HCT116 (cell line): ENCODE results near the gene TMEM119. TPM values are rescaled to one million over a fixed set of nuclear protein-coding genes. Genes with fewer than 3 reads are reported as not detected.

ENCODE experiments used
- ATAC-seq: fragments of 200-7000 bp; cut with Tn5 transposase; 2 replicates; pipeline ENCODE4 v1.9.1; 2020; ENCODE audit warnings: mild to moderate bottlenecking, moderate library complexity
- BruUV-seq: library from RNA; stranded (reverse); fragments of 400-500 nt; replicated peaks from 2 replicates; lab custom pipeline; 2021; lab: Mats Ljungman, UMichigan
- CTCF ChIA-PET: fragments of 300-600 bp; sonication (Branson Sonifier 250); formaldehyde crosslinking; loops from one replicate; lab custom pipeline; 2021; ENCODE audit warnings: antibody characterized with exemption; lab: Charles Lee
- POLR2A ChIA-PET: fragments of 300-600, 350-600 bp; sonication (Branson Sonifier 250); formaldehyde crosslinking; loops from one replicate; lab custom pipeline; 2021; ENCODE audit warnings: antibody characterized with exemption; lab: Charles Lee
- RAD21 ChIA-PET, 2 experiments: fragments of 300-600 bp; sonication (Branson Sonifier 250); formaldehyde crosslinking; loops; one replicate each; lab custom pipeline; 2023; ENCODE audit warnings: low total read pairs in 2 of 2; ENCODE audit not compliant: uncharacterized antibody in 2 of 2, unreplicated experiment in 2 of 2, low non-redundant PET in 1 of 2; lab: Charles Lee
- DNase-seq: peaks from one replicate; pipeline ENCODE4 v3.0.0-alpha.2; 2010; ENCODE audit warnings: low read depth, low spot score
- H2AFZ ChIP-seq: fragments of 200-600 bp; shearing (Covaris generic), sonication (generic); 2 replicates; pipeline ENCODE4 v1.6.1; 2017; ENCODE audit warnings: low read depth, mixed run types, mixed read lengths, antibody characterized with exemption, low read length; ENCODE audit not compliant: poor library complexity, severe bottlenecking
- H3K27ac ChIP-seq: 2 replicates; pipeline ENCODE4 v1.5.1; 2012; ENCODE audit warnings: low read depth, low read length
- H3K27me3 ChIP-seq: fragments of 200-600 bp; sonication (generic); 2 replicates; pipeline ENCODE4 v1.6.1; 2016; ENCODE audit warnings: mixed run types, low read length, mixed read lengths; ENCODE audit not compliant: insufficient read depth
- H3K36me3 ChIP-seq, 2 experiments: fragments of 200-500 bp in 1 of 2; fragments of 200-600 bp in 1 of 2; sonication (Bioruptor generic) in 1 of 2; sonication (generic) in 1 of 2; 2 replicates each; pipeline versions ENCODE4 v1.5.1 to v1.6.1; 2014 to 2016; ENCODE audit warnings: low read length in 2 of 2, inconsistent platforms in 1 of 2, mixed read lengths in 1 of 2, mixed run types in 1 of 2; ENCODE audit not compliant: insufficient read depth in 2 of 2, control insufficient read depth in 1 of 2
- H3K4me1 ChIP-seq, 2 experiments: fragments of 200-600 bp in 1 of 2; sonication (generic) in 1 of 2; 2 replicates each; pipeline versions ENCODE4 v1.5.1 to v1.6.1; 2012 to 2017; ENCODE audit warnings: low read length in 2 of 2, inconsistent platforms in 1 of 2, mild to moderate bottlenecking in 1 of 2, mixed read lengths in 1 of 2, mixed run types in 1 of 2, moderate library complexity in 1 of 2; ENCODE audit not compliant: insufficient read depth in 2 of 2, control insufficient read depth in 1 of 2
- H3K4me2 ChIP-seq: fragments of 200-600 bp; sonication (generic); 2 replicates; pipeline ENCODE4 v1.6.1; 2017; ENCODE audit warnings: mixed run types, low read length, mixed read lengths
- H3K4me3 ChIP-seq, 2 experiments: fragments of 200-600 bp in 1 of 2; sonication (generic) in 1 of 2; replicated peaks in 1 of 2; 2 replicates each; pipeline ENCODE4 v1.5.1; 2011 to 2016; ENCODE audit warnings: low read length in 2 of 2, control low read depth in 1 of 2, low read depth in 1 of 2, mild to moderate bottlenecking in 1 of 2, mixed read lengths in 1 of 2, mixed run types in 1 of 2
- H3K79me2 ChIP-seq: fragments of 200-600 bp; sonication (generic); 2 replicates; pipeline ENCODE4 v1.6.1; 2017; ENCODE audit warnings: mild to moderate bottlenecking, mixed run types, low read length, moderate library complexity, mixed read lengths; ENCODE audit not compliant: insufficient read depth
- H3K9ac ChIP-seq: fragments of 200-600 bp; sonication (generic); 2 replicates; pipeline ENCODE4 v1.6.1; 2016; ENCODE audit warnings: low read length, mixed read lengths
- H3K9me2 ChIP-seq: fragments of 200-600 bp; sonication (generic), shearing (Covaris generic); 2 replicates; pipeline ENCODE4 v1.6.1; 2017; ENCODE audit warnings: mixed run types, mild to moderate bottlenecking, moderate library complexity; ENCODE audit not compliant: insufficient read depth
- H3K9me3 ChIP-seq, 2 experiments: fragments of 200-500 bp in 1 of 2; fragments of 200-600 bp in 1 of 2; sonication (Bioruptor generic) in 1 of 2; sonication (generic) in 1 of 2; 2 replicates each; pipeline ENCODE4 v1.6.1; 2014 to 2017; ENCODE audit warnings: low read length in 2 of 2, mixed read lengths in 2 of 2, inconsistent platforms in 1 of 2, low read depth in 1 of 2, mild to moderate bottlenecking in 1 of 2, mixed run types in 1 of 2, moderate library complexity in 1 of 2; ENCODE audit not compliant: control insufficient read depth in 1 of 2, insufficient read depth in 1 of 2
- H4K20me1 ChIP-seq: fragments of 200-600 bp; sonication (generic), shearing (Covaris generic); 2 replicates; pipeline ENCODE4 v1.6.1; 2017; ENCODE audit warnings: mixed run types, mild to moderate bottlenecking, moderate library complexity; ENCODE audit not compliant: insufficient read depth
- CBX3 ChIP-seq: IDR thresholded peaks from 2 replicates; pipeline ENCODE4 v1.6.1; 2012; ENCODE audit warnings: low read depth
- CEBPB ChIP-seq: IDR thresholded peaks from 2 replicates; pipeline ENCODE4 v1.6.1; 2012; ENCODE audit warnings: low read depth
- EGR1 ChIP-seq: IDR thresholded peaks from 2 replicates; pipeline ENCODE4 v1.6.1; 2012; ENCODE audit warnings: low read depth
- ELF1 ChIP-seq: IDR thresholded peaks from 2 replicates; pipeline ENCODE4 v1.6.1; 2012; ENCODE audit warnings: low read depth, borderline replicate concordance
- EZH2 ChIP-seq: fragments of 200-600 bp; sonication (generic); IDR thresholded peaks from 2 replicates; pipeline ENCODE4 v1.6.1; 2017; ENCODE audit warnings: antibody characterized with exemption, mixed run types
- EZH2phosphoT487 ChIP-seq: fragments of 200-600 bp; IDR thresholded peaks from 2 replicates; pipeline ENCODE4 v1.6.1; 2018; ENCODE audit warnings: antibody characterized with exemption, borderline replicate concordance
- JUND ChIP-seq: IDR thresholded peaks from 2 replicates; pipeline ENCODE4 v1.6.1; 2012
- POLR2A ChIP-seq: IDR thresholded peaks from 2 replicates; pipeline ENCODE4 v1.7.0; 2011; ENCODE audit warnings: borderline replicate concordance; ENCODE audit not compliant: insufficient read depth, insufficient read length; ENCODE audit errors: extremely low read depth
- POLR2AphosphoS5 ChIP-seq: IDR thresholded peaks from 2 replicates; pipeline ENCODE4 v1.6.1; 2011; ENCODE audit warnings: mild to moderate bottlenecking, low read depth, low read length, moderate library complexity
- RAD21 ChIP-seq: IDR thresholded peaks from 2 replicates; pipeline ENCODE4 v1.6.1; 2012; ENCODE audit warnings: low read depth, mild to moderate bottlenecking
- SIN3A ChIP-seq: IDR thresholded peaks from 2 replicates; pipeline ENCODE4 v1.6.1; 2012; ENCODE audit warnings: low read depth
- SP1 ChIP-seq: IDR thresholded peaks from 2 replicates; pipeline ENCODE4 v1.6.1; 2012; ENCODE audit warnings: low read depth
- SRF ChIP-seq: IDR thresholded peaks from 2 replicates; pipeline ENCODE4 v1.6.1; 2012; ENCODE audit warnings: low read depth
- TCF7L2 ChIP-seq: IDR thresholded peaks from 2 replicates; pipeline ENCODE4 v1.7.0; 2011; ENCODE audit warnings: borderline replicate concordance, inconsistent platforms; ENCODE audit not compliant: insufficient read depth, insufficient read length; ENCODE audit errors: extremely low read depth
- YY1 ChIP-seq: IDR thresholded peaks from 2 replicates; pipeline ENCODE4 v1.6.1; 2011; ENCODE audit warnings: low read length, low read depth, moderate library complexity, mild to moderate bottlenecking; ENCODE audit not compliant: insufficient replicate concordance; ENCODE audit errors: extremely low read depth
- ZNF274 ChIP-seq: fragments of 200-500 bp; sonication (Bioruptor generic); IDR thresholded peaks from 2 replicates; pipeline ENCODE4 v1.6.1; 2014; ENCODE audit warnings: mild to moderate bottlenecking, low read depth, low read length, inconsistent platforms
- intact Hi-C: fragments of 100-400 bp; cut with micrococcal nuclease; formaldehyde crosslinking; loops from 2 replicates; pipeline ENCODE4 v1.10.0; 2022
- total RNA-seq: library from RNA; stranded (reverse); gene quantifications from one replicate; pipeline ENCODE4 v1.2.1, GENCODE V29; 2021; ENCODE audit not compliant: unreplicated experiment
- TF ChIP-seq, protein P1 (sequence below): IDR thresholded peaks from 2 replicates; pipeline ENCODE4 v1.6.1; 2012; ENCODE audit warnings: low read depth
- TF ChIP-seq, protein P2 (sequence below), 3 experiments: fragments of 200-600 bp in 1 of 3; sonication (generic) in 1 of 3; IDR thresholded peaks in 2 of 3; conservative IDR thresholded peaks in 1 of 3; 2 replicates each; pipeline ENCODE4 v1.5.1; 2012 to 2017; ENCODE audit warnings: low read depth in 2 of 3, low read length in 2 of 3, antibody characterized with exemption in 1 of 3, borderline replicate concordance in 1 of 3, control low read depth in 1 of 3, mild to moderate bottlenecking in 1 of 3, mixed read lengths in 1 of 3, mixed run types in 1 of 3, moderate library complexity in 1 of 3; ENCODE audit not compliant: insufficient read depth in 1 of 3
- TF ChIP-seq, protein P3 (sequence below): IDR thresholded peaks from 2 replicates; pipeline ENCODE4 v1.6.1; 2012

Gene TMEM119
- total RNA-seq, 1 experiment from 2014 or later: not detected

DNA sequence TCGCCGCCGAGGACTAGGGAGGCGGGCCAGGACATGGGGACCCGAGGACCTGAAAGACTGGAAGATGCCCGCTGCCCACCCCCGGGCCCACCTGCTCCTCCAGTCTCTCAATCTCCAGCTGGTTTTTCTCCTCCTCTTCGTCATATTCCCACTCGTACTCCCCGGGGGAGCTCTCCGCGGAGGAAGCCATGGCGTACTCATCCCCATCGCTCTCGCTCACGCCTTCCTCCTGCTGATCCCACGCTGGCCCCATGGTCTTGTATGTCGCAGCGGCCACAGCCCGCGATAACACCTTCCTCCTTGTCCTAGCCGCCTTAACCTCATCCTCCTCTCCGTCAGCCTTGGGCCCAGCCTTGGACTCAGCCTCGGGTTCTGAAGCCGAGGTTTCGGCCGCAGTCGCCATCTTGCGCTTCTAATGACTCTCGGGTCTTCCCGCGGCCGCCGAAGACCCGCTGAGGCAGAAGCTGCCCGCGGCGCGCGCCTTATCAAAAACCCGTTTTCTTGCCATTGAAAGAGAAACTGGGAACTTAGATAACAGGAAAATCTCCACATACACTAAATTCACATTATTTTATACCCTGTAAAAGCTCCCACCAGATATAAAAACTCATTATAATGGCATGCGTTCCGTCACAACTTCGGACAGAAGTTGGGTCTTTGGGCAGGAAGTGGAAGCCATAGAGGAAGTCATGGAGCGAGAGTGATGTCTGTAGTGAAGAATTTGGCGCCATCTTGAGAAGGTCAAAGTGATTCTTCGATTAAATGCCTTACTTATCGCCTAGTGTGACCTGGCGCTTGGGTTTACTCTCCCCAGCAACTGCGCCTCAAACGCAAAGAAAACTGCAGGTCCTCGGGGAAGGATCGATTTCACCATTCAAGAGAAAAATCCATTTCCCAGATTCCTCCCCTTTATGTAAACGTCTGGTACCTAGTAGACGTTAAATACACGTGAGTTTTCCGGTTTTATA lies 36.8 kb downstream of the TMEM119 start, which contains the start of gene SART3 (continued):
- TF ChIP-seq, protein P1, sequence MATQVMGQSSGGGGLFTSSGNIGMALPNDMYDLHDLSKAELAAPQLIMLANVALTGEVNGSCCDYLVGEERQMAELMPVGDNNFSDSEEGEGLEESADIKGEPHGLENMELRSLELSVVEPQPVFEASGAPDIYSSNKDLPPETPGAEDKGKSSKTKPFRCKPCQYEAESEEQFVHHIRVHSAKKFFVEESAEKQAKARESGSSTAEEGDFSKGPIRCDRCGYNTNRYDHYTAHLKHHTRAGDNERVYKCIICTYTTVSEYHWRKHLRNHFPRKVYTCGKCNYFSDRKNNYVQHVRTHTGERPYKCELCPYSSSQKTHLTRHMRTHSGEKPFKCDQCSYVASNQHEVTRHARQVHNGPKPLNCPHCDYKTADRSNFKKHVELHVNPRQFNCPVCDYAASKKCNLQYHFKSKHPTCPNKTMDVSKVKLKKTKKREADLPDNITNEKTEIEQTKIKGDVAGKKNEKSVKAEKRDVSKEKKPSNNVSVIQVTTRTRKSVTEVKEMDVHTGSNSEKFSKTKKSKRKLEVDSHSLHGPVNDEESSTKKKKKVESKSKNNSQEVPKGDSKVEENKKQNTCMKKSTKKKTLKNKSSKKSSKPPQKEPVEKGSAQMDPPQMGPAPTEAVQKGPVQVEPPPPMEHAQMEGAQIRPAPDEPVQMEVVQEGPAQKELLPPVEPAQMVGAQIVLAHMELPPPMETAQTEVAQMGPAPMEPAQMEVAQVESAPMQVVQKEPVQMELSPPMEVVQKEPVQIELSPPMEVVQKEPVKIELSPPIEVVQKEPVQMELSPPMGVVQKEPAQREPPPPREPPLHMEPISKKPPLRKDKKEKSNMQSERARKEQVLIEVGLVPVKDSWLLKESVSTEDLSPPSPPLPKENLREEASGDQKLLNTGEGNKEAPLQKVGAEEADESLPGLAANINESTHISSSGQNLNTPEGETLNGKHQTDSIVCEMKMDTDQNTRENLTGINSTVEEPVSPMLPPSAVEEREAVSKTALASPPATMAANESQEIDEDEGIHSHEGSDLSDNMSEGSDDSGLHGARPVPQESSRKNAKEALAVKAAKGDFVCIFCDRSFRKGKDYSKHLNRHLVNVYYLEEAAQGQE: no peak
- TF ChIP-seq CEBPB: no peak
- no peak for TF ChIP-seq SIN3A
- TF ChIP-seq POLR2AphosphoS5: peak; percentile 58
- no peak for TF ChIP-seq TCF7L2
- no peak for TF ChIP-seq SRF
- TF ChIP-seq EGR1: no peak
- TF ChIP-seq YY1: peak; percentile 98
- no peak for TF ChIP-seq CBX3
- TF ChIP-seq, all 23 proteins: peak for 5

DNA sequence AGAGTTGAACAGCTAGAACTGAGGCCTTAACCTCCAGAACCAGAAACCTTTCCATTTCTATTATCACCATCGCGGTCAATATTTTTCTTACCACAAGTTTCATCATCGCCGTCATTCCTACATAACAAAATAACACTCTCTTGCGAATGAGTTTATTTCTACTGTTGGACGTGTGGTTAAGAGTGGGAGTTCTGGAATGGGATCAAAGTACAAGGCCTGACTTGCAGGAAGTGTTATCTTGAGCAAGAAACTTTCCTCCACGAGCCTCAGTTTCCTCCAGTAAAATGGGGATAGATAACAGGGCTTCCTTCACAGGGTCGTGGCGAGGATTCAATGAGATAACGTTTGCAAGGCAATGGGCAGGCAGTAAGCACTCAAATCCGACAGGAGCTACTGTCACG lies 37.6 kb downstream of the TMEM119 start:
- CTCF ChIA-PET: no interaction called here
- Histone ChIP-seq H3K4me3 (peak overlapping the region; percentile 75 to 85), H3K9me2 (no peaks in the 10 kb centered on the region), H3K4me2 (peak overlapping the region; percentile 93), H3K9ac (peak overlapping the region; percentile 97), H3K9me3 (no peaks in the 10 kb centered on the region), H3K79me2 (peaks cover 80% of the 10 kb centered on the region), H3K27ac (peak overlapping the region; percentile 76), H3K36me3 (peaks cover 8 to 27% of the 10 kb centered on the region in 2 experiments; a peak in 3 of 4 replicates), H4K20me1 (no peaks in the 10 kb centered on the region; the same call in 1 of the 2 replicates), H2AFZ (no peak overlapping the region), H3K27me3 (no peaks in the 10 kb centered on the region), H3K4me1 (peaks cover 20 to 37% of the 10 kb centered on the region in 2 experiments)
- TSS peak; percentile 51 for BruUV-seq
- ATAC-seq: no peak
- intact Hi-C loops: loop anchor here (5.0 to 10.0 kb wide), 2 partner anchors 274 to 827 kb away; no protein-coding TSS in a partner anchor
- DNase-seq: no peak
- POLR2A ChIA-PET: no interaction called here
- RAD21 ChIA-PET: no interaction called here
- no peak for TF ChIP-seq CEBPB
- TF ChIP-seq, protein P2, sequence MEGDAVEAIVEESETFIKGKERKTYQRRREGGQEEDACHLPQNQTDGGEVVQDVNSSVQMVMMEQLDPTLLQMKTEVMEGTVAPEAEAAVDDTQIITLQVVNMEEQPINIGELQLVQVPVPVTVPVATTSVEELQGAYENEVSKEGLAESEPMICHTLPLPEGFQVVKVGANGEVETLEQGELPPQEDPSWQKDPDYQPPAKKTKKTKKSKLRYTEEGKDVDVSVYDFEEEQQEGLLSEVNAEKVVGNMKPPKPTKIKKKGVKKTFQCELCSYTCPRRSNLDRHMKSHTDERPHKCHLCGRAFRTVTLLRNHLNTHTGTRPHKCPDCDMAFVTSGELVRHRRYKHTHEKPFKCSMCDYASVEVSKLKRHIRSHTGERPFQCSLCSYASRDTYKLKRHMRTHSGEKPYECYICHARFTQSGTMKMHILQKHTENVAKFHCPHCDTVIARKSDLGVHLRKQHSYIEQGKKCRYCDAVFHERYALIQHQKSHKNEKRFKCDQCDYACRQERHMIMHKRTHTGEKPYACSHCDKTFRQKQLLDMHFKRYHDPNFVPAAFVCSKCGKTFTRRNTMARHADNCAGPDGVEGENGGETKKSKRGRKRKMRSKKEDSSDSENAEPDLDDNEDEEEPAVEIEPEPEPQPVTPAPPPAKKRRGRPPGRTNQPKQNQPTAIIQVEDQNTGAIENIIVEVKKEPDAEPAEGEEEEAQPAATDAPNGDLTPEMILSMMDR (IDR thresholded peaks at IDR 0.05 in 2 of 3, conservative IDR thresholded peaks at IDR 0.05 in 1 of 3; ENCODE audit: borderline replicate concordance in 1 of 3, insufficient read depth in 1 of 3, low read depth in 2 of 3, low read length in 2 of 3): no peak
- TF ChIP-seq SP1: no peak
- TF ChIP-seq YY1: no peak
- no peak for TF ChIP-seq ZNF274
- TF ChIP-seq JUND: no peak
- no peak for TF ChIP-seq EZH2
- no peak for TF ChIP-seq TCF7L2
- TF ChIP-seq, protein P3, sequence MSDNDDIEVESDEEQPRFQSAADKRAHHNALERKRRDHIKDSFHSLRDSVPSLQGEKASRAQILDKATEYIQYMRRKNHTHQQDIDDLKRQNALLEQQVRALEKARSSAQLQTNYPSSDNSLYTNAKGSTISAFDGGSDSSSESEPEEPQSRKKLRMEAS: no peak
- TF ChIP-seq POLR2A: no peak
- TF ChIP-seq RAD21: no peak
- TF ChIP-seq CBX3: no peak
- no peak for TF ChIP-seq ELF1
- TF ChIP-seq EZH2phosphoT487: no peak
